KMS-11 (cell line): ENCODE data around the gene IGIP.
A peak's percentile ranks its signal among the peaks of the same experiment; 100 is the strongest.

Experiments used
- H2AFZ ChIP-seq: fragments of 200-600 bp; sonication (generic); 2 replicates; pipeline ENCODE4 v1.6.1; 2016; ENCODE audit warnings: antibody characterized with exemption, mixed run types, low read depth
- H3K27ac ChIP-seq: fragments of 200-600 bp; sonication (generic); 2 replicates; pipeline ENCODE4 v1.6.1; 2016; ENCODE audit warnings: mild to moderate bottlenecking, mixed run types
- H3K27me3 ChIP-seq: fragments of 200-600 bp; sonication (generic); 2 replicates; pipeline ENCODE4 v1.6.1; 2017; ENCODE audit warnings: mild to moderate bottlenecking, low read depth, mixed run types, moderate library complexity; ENCODE audit not compliant: insufficient read depth
- H3K36me3 ChIP-seq: fragments of 200-600 bp; sonication (generic); 2 replicates; pipeline ENCODE4 v1.6.1; 2017; ENCODE audit warnings: mild to moderate bottlenecking, mixed run types; ENCODE audit not compliant: insufficient read depth
- H3K4me1 ChIP-seq: fragments of 200-600 bp; sonication (generic); 2 replicates; pipeline ENCODE4 v1.6.1; 2016; ENCODE audit warnings: mild to moderate bottlenecking, low read depth, mixed run types; ENCODE audit not compliant: poor library complexity, severe bottlenecking
- H3K4me2 ChIP-seq: fragments of 200-600 bp; sonication (generic); 2 replicates; pipeline ENCODE4 v1.7.0; 2016; ENCODE audit warnings: mild to moderate bottlenecking, mixed run types
- H3K4me3 ChIP-seq: fragments of 200-600 bp; sonication (generic); IDR thresholded peaks from 2 replicates; pipeline ENCODE4 v1.6.1; 2017; ENCODE audit warnings: low read depth, low read length, mixed read lengths; ENCODE audit not compliant: insufficient read depth
- H3K79me2 ChIP-seq: fragments of 200-600 bp; sonication (generic); 2 replicates; pipeline ENCODE4 v1.6.1; 2016; ENCODE audit warnings: low read depth, mixed run types; ENCODE audit not compliant: insufficient read depth
- H3K9ac ChIP-seq: fragments of 200-600 bp; sonication (generic); 2 replicates; pipeline ENCODE4 v1.6.1; 2016; ENCODE audit warnings: mild to moderate bottlenecking, mixed run types
- H4K20me1 ChIP-seq: fragments of 200-600 bp; sonication (generic); 2 replicates; pipeline ENCODE4 v1.6.1; 2016; ENCODE audit warnings: mild to moderate bottlenecking, mixed run types; ENCODE audit not compliant: insufficient read depth
- CTCF ChIP-seq: fragments of 200-600 bp; sonication (generic); conservative IDR thresholded peaks from 2 replicates; pipeline ENCODE4 v1.6.1; 2017; ENCODE audit warnings: low read depth, mild to moderate bottlenecking, antibody characterized with exemption, low read length, moderate library complexity, mixed read lengths

The IGIP gene

GRCh38 chr5:140157032-140157781 lies 31.5 kb downstream of the IGIP start:
- no peak overlapping the region for H3K4me3 ChIP-seq
- H3K4me2 ChIP-seq = peak overlapping the region; percentile 35; the same call in 1 of the 2 replicates
- H3K79me2 ChIP-seq = no peaks in the 10 kb centered on the region
- peaks cover 13% of the 10 kb centered on the region for H3K4me1 ChIP-seq
- TF ChIP-seq CTCF = peak; percentile 92
- no peaks in the 10 kb centered on the region for H4K20me1 ChIP-seq
- peak overlapping the region; percentile 45; the same call in 1 of the 2 replicates for H2AFZ ChIP-seq
- H3K36me3 ChIP-seq = no peaks in the 10 kb centered on the region
- H3K27me3 ChIP-seq = no peaks in the 10 kb centered on the region
- H3K9ac ChIP-seq = no peak overlapping the region
- H3K27ac ChIP-seq = no peak overlapping the region

GRCh38 chr5:140159014-140159927 lies 33.5 kb downstream of the IGIP start:
- H3K36me3 ChIP-seq = no peaks in the 10 kb centered on the region
- H2AFZ ChIP-seq = no peak overlapping the region
- no peaks in the 10 kb centered on the region for H3K79me2 ChIP-seq
- H3K4me2 ChIP-seq = no peak overlapping the region
- H3K4me1 ChIP-seq = peaks cover 13% of the 10 kb centered on the region
- no peak overlapping the region for H3K9ac ChIP-seq
- H3K27ac ChIP-seq = no peak overlapping the region
- no peaks in the 10 kb centered on the region for H4K20me1 ChIP-seq
- no peak overlapping the region for H3K4me3 ChIP-seq
- TF ChIP-seq CTCF = no peak
- H3K27me3 ChIP-seq = no peaks in the 10 kb centered on the region

GRCh38 chr5:140162275-140162674 lies 36.5 kb downstream of the IGIP start:
- Histone ChIP-seq H3K27me3 (no peaks in the 10 kb centered on the region), H3K4me2 (no peak overlapping the region), H3K4me1 (no peaks in the 10 kb centered on the region), H3K4me3 (no peak overlapping the region), H3K9ac (no peak overlapping the region), H4K20me1 (no peaks in the 10 kb centered on the region), H3K79me2 (no peaks in the 10 kb centered on the region), H3K36me3 (no peaks in the 10 kb centered on the region), H2AFZ (no peak overlapping the region), H3K27ac (no peak overlapping the region)
- TF ChIP-seq CTCF = no peak

DNA sequence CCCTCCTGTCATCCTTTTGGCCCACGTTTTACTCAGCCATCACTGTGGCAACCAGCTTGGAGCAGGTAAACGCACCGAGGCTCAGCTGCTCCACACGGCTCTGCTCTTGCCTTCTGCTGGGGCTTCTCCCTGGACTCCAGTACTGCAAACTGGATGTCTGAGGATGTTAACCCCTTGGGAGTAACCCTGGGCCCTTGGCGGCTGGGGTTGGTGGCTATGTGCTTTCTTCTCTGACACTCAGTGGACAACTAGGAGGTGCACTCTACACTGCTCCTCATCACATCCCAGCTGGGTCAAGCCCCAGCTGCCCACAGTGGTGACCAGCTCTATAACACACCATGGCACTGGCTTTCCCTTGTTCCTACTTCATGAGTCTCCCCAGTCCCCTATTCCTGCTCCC lies 37.0 kb downstream of the IGIP start:
- Histone ChIP-seq H3K36me3 (no peaks in the 10 kb centered on the region), H3K4me2 (no peak overlapping the region), H3K4me1 (no peaks in the 10 kb centered on the region), H3K9ac (no peak overlapping the region), H3K79me2 (no peaks in the 10 kb centered on the region), H4K20me1 (no peaks in the 10 kb centered on the region), H3K27me3 (no peaks in the 10 kb centered on the region), H2AFZ (no peak overlapping the region), H3K4me3 (no peak overlapping the region), H3K27ac (no peak overlapping the region)
- no peak for TF ChIP-seq CTCF
